Inflammatory macrophage (primary cell): ENCODE data around the gene SPHK1.

Source experiments
- DNase-seq, 2 donors: peaks; one replicate each; pipeline ENCODE4 v3.0.0-alpha.2; 2020 to 2022

SPHK1 gene

GRCh38 chr17:76408037-76408849, 23.8 kb downstream of the SPHK1 start:
- peak; percentile 9 to 26 for DNase-seq

DNA sequence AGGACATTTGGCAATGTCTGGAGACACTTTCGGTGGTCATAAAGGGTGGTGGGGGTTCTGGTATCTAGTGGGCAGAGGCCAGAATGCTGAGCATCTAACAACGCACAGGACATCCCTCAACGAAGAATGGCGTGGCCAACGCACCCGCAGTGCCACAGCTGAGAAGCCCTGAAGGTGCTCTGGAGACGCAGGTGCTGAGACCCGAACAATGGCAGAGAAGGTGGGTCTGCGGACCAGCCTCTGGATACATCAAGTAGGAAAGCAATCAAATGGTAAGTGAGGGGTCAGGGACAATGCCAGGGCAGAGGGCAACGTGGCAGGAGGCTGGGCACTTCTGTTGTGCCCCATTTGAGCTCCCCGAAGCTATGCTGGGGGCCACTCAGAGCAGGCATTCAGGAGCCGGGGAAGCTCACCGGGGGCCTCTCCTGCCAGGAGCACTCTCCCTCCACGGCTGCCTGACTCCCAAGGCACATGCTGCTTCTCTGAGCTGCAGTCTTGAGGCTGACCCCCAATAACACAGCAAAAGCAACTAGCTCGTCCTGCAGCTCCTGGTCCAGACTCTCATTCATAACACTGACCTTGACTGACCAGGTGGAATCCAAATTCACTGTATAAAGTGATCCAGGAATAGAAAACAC, 26.0 kb downstream of the SPHK1 start:
- no peak for DNase-seq

DNA sequence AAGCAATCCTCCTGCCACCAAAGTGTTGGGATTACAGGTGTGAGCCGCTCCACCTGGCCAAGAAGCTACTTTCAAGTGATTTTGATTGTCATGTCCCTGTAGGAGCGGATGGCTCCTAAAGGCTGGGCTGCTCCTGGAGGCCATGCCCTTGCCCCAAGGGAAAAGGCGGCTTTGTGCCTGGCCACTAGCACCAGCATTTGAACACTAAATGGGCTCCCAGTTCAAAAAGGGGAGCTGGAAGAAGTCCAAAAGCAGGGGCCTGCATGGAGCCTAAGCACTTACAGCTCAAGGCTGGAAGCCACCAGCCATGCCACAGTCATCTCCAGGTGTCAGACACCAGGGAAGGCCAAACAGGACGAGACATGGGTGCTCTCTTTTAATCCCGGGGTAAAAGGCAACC, 26.8 kb downstream of the SPHK1 start:
- no peak for DNase-seq

- no peak for DNase-seq
These were observed 30.2 kb downstream of the SPHK1 start for GRCh38 chr17:76414334-76415295.

GRCh38 chr17:76415786-76416185, 31.4 kb downstream of the SPHK1 start:
- no peak for DNase-seq

- no peak for DNase-seq
These were observed 32.0 kb downstream of the SPHK1 start for GRCh38 chr17:76416457-76416856.

GRCh38 chr17:76416899-76417298, 32.5 kb downstream of the SPHK1 start:
- no peak for DNase-seq

DNA sequence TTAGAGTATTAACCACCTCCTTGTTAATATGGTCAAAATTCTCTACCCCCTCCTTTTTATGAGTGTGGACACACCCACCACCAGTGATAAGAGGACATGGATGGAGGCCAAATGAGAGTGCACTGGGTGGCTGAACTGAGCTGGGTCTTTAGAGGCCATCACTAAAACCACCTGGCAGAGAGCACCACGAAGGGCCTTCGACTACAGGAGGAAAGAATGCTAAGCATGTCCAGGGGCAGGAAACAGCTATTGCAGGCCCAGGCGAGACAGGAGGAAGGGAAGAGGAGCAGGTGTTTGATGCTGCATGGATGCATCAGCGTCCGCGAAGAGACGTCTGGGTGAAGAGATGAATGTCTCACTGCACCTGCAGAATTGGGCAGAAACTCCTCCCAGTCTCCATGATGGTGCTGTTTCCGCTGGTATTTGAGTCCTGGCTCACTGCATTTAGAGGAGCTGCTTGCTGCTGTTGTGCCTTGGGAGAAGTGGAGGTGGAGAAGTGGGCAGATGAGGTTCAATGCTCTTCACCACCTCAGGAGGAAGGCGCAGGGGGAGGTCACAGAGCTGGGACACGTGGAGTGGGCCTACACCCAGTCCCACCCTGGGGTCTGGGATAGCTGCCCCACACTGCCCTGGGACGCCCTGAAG, 33.2 kb downstream of the SPHK1 start:
- DNase-seq: no peak

- DNase-seq: no peak
These were observed 35.3 kb downstream of the SPHK1 start for GRCh38 chr17:76419576-76420260.

DNA sequence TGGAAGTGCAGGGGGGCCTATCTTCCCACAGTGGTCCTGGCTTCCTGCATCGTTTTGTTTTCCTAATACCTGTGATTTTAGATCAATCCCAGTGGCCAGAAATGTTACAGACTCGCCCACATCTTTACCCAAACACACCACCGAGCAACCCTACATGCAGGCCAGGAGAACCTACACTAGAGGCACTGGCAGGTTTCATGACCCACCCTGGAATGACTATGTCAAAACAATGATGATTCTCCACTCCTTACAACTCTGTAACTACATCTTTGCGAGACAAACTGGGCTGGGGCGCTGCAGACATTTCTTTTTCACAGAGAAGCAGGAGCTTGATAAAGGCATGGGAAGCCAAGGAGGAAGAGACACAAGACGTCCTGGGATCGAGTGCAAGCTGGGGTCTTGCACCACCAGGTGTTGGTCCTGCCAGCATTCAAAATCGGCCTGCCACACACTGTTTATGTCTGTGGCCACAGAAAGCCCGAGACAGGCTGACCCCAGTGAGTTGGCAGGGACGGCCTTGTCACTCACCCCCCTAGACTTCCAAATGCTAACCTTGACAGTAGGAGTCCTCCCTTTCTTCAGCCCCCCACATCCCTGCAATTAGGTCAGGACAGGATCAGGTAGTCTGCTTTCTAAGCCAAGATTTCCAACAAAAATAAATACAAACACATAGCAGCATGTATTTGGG, 36.1 kb downstream of the SPHK1 start:
- DNase-seq: no peak

DNA sequence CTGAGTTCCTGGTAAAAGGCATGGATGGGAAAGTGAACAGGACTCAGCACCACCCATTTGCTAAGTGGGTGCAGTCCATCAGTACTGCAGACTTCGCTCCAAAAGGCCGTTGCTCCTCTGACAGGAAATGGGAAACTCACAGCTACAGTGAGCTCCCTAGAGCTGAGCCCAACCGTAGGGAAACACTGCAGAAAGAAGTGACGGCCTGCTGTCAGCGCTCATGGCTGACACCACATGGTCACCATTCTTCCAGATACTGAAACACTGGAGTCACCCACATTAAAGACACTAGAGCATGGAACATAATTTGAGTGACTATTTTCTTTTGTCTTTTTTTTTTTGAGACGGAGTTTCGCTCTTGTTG, 36.6 kb downstream of the SPHK1 start:
- DNase-seq: no peak

GRCh38 chr17:76422406-76422805, 38.0 kb downstream of the SPHK1 start:
- DNase-seq: no peak

DNA sequence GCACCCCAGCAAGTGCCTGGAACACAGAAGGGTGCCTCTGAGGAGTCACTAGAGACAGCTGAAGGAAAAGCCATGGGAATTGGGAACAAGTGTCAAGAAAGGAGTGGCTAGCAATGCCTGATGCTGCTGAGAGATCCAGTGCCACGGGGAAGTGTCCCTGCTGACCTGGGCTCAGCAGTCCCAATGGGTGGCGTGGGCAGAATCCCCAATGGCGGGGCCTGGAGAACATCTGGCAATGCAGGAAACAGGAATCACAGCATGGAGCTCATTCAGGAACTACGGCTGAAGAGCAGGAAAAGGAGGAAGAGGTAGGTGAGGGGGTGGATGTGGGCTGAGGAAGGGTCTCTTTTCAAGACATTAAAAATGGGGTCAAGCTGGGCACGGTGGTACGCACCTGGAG, 38.5 kb downstream of the SPHK1 start:
- no peak for DNase-seq

DNA sequence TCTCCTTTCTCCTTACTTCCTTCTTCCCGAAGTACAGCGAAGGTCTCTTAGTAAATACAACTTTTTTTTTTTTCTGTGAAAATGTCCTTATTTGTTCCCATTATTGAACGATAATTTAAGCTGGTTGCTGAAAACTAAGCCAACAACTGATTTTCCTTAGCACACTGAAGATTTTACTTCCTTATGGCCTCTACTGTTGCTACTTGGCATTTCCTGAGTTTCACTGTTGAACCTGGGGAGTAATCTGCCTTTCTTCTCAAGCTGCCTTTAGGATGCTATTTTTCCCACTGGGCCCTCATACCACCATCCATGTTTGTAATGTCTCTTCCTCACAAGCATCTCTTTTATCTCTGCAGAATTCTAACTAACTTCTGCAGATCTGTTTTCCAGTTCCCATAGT, 42.4 kb downstream of the SPHK1 start:
- DNase-seq: no peak

- DNase-seq: peak in 1 of 2 donors; percentile 2
These were observed 43.3 kb downstream of the SPHK1 start for GRCh38 chr17:76427501-76428231.

GRCh38 chr17:76428511-76428910, 44.1 kb downstream of the SPHK1 start:
- DNase-seq: no peak

DNA sequence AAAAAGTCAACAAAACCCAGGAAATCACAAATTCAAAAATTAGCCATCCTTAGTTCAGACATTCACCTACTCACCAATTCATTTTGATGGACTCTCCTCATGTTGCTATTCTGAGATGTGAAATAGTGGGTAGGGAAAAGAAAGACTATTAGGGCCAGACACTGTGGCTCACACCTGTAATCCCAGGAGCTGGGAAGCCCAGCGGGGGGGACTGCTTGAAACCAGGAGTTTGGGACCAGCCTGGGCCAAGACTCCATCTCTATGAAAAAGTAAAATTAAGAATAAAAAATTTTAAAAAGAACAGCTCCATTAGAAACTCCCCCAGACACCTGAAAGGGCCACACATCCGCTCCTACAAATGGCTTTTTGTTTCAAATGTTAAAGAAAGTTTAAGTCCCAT, 47.1 kb downstream of the SPHK1 start:
- no peak for DNase-seq

GRCh38 chr17:76432004-76432403, 47.6 kb downstream of the SPHK1 start:
- no peak for DNase-seq

- DNase-seq: peak; percentile 11 to 20
These were observed 48.4 kb downstream of the SPHK1 start for GRCh38 chr17:76432712-76433336.

DNA sequence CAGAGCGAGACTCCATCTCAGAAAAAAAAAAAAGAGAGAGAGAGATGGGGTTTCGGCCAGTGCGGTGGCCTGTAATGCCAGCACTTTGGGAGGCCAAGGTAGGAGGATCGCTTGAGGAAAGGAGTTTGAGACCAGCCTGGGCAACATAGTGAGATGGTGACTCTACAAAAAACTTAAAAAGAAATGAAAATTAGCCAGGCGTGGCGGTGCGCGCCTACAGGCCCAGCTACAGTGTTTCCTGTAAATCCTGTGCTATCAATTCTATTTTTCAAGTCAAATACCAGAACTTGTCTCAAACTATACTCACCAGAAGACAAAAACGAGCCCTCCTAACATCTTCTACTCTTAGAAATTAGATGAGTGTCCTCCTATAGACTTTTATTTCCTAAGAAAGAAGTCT, 49.3 kb downstream of the SPHK1 start:
- no peak for DNase-seq
